Effector memory CD8-positive, alpha-beta T cell (primary cell): ENCODE measurements around the gene DNM3.

Experiments used
- ATAC-seq: fragments of 150-1000 bp; cut with Tn5 transposase; replicated peaks from 2 replicates; pipeline ENCODE4 v1.10.0; 2021; ENCODE audit warnings: mild to moderate bottlenecking, moderate library complexity
- DNase-seq, 3 experiments: peaks; one replicate each; pipeline ENCODE4 v3.0.0; 2021
- H3K27ac Mint-ChIP-seq, 2 donors: one replicate each; pipeline ENCODE4 v1.8.0; 2022; ENCODE audit warnings: mild to moderate bottlenecking in 2 of 2, mixed read lengths in 2 of 2, moderate library complexity in 2 of 2
- H3K27me3 Mint-ChIP-seq, 2 donors: one replicate each; pipeline ENCODE4 v1.8.0; 2022; ENCODE audit warnings: mixed read lengths in 2 of 2
- H3K36me3 Mint-ChIP-seq: one replicate; pipeline ENCODE4 v1.8.0; 2022; ENCODE audit warnings: mild to moderate bottlenecking, moderate library complexity, mixed read lengths; ENCODE audit not compliant: insufficient read depth
- H3K4me1 Mint-ChIP-seq, 2 donors: one replicate each; pipeline ENCODE4 v1.8.0; 2022; ENCODE audit warnings: low read depth in 2 of 2, mixed read lengths in 2 of 2
- H3K4me3 Mint-ChIP-seq, 2 donors: one replicate each; pipeline ENCODE4 v1.8.0; 2022; ENCODE audit warnings: mild to moderate bottlenecking in 2 of 2, mixed read lengths in 2 of 2, moderate library complexity in 2 of 2
- H3K9me3 Mint-ChIP-seq, 2 donors: one replicate each; pipeline ENCODE4 v1.8.0; 2022; ENCODE audit warnings: mixed read lengths in 2 of 2

The DNM3 gene

DNA sequence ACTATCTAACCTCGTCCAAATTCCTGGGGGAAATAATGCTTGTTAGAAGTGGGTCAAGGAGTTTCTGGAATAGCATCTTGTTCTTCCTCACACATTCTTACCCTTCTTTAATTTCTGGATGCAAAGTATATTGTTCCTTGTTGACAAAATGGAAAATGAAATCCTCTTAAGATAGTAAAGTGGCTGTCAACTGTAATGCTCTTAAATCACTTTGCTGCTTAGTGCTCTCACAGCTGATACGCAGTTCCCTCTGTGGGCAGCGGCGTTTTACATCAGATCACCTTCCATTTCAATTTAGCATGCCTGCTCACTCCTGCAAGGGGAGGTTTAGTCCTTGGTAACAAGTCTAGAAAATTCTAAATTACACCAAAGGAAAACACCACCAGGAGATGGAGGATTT, 113.1 kb downstream of the DNM3 start:
- H3K27me3 Mint-ChIP-seq: peaks cover 0 to 35% of the 10 kb centered on the region in 2 donors
- H3K9me3 Mint-ChIP-seq: no peaks in the 10 kb centered on the region
- H3K4me1 Mint-ChIP-seq: no peaks in the 10 kb centered on the region
- no peak for ATAC-seq
- H3K27ac Mint-ChIP-seq: no peak overlapping the region
- H3K36me3 Mint-ChIP-seq: peaks cover 2% of the 10 kb centered on the region
- no peak overlapping the region for H3K4me3 Mint-ChIP-seq
- no peak for DNase-seq

- H3K27ac Mint-ChIP-seq: no peak overlapping the region
- DNase-seq (no peak), ATAC-seq (no peak)
- H3K4me1 Mint-ChIP-seq: no peaks in the 10 kb centered on the region
- no peaks in the 10 kb centered on the region for H3K9me3 Mint-ChIP-seq
- no peaks in the 10 kb centered on the region for H3K27me3 Mint-ChIP-seq
- no peaks in the 10 kb centered on the region for H3K36me3 Mint-ChIP-seq
- H3K4me3 Mint-ChIP-seq: no peak overlapping the region
These were observed 120.6 kb downstream of the DNM3 start for GRCh38 chr1:171961861-171962260.

- H3K4me3 Mint-ChIP-seq: no peak overlapping the region
These were observed 122.5 kb downstream of the DNM3 start for GRCh38 chr1:171963762-171964161.

GRCh38 chr1:171965777-171966176, 124.5 kb downstream of the DNM3 start:
- DNase-seq: no peak
- no peaks in the 10 kb centered on the region for H3K27me3 Mint-ChIP-seq
- H3K9me3 Mint-ChIP-seq: no peaks in the 10 kb centered on the region

More at GRCh38 chr1:171963762-171964161, 122.5 kb downstream of the DNM3 start:
- no peaks in the 10 kb centered on the region for H3K27me3 Mint-ChIP-seq
- no peaks in the 10 kb centered on the region for H3K4me1 Mint-ChIP-seq
- H3K36me3 Mint-ChIP-seq: no peaks in the 10 kb centered on the region
- DNase-seq (no peak), ATAC-seq (no peak)
- no peak overlapping the region for H3K27ac Mint-ChIP-seq
- H3K9me3 Mint-ChIP-seq: no peaks in the 10 kb centered on the region

GRCh38 chr1:171966426-171967220, 125.3 kb downstream of the DNM3 start:
- Mint-ChIP-seq H3K4me3 (no peak overlapping the region), H3K4me1 (no peaks in the 10 kb centered on the region), H3K27me3 (no peaks in the 10 kb centered on the region), H3K9me3 (no peaks in the 10 kb centered on the region), H3K36me3 (no peaks in the 10 kb centered on the region), H3K27ac (no peak overlapping the region)
- DNase-seq: no peak
- ATAC-seq: no peak

More at GRCh38 chr1:171965777-171966176, 124.5 kb downstream of the DNM3 start:
- no peak for ATAC-seq
- Mint-ChIP-seq H3K27ac (no peak overlapping the region), H3K36me3 (no peaks in the 10 kb centered on the region), H3K4me3 (no peak overlapping the region), H3K4me1 (no peaks in the 10 kb centered on the region)

GRCh38 chr1:171969226-171969625, 127.9 kb downstream of the DNM3 start:
- no peak for ATAC-seq
- no peak for DNase-seq

GRCh38 chr1:171969813-171970212, 128.5 kb downstream of the DNM3 start:
- Mint-ChIP-seq H3K4me1 (no peaks in the 10 kb centered on the region), H3K36me3 (peaks cover 3% of the 10 kb centered on the region), H3K9me3 (no peaks in the 10 kb centered on the region), H3K27ac (no peak overlapping the region), H3K4me3 (no peak overlapping the region), H3K27me3 (peaks cover 6 to 10% of the 10 kb centered on the region in 2 donors)
- DNase-seq (no peak), ATAC-seq (no peak)

More at GRCh38 chr1:171969226-171969625, 127.9 kb downstream of the DNM3 start:
- peaks cover 6 to 10% of the 10 kb centered on the region in 2 donors for H3K27me3 Mint-ChIP-seq
- no peaks in the 10 kb centered on the region for H3K9me3 Mint-ChIP-seq
- no peaks in the 10 kb centered on the region for H3K4me1 Mint-ChIP-seq
- peaks cover 3% of the 10 kb centered on the region for H3K36me3 Mint-ChIP-seq
- no peak overlapping the region for H3K27ac Mint-ChIP-seq
- no peak overlapping the region for H3K4me3 Mint-ChIP-seq

GRCh38 chr1:171972846-171973245, 131.5 kb downstream of the DNM3 start:
- no peak overlapping the region for H3K4me3 Mint-ChIP-seq
- no peak for ATAC-seq

DNA sequence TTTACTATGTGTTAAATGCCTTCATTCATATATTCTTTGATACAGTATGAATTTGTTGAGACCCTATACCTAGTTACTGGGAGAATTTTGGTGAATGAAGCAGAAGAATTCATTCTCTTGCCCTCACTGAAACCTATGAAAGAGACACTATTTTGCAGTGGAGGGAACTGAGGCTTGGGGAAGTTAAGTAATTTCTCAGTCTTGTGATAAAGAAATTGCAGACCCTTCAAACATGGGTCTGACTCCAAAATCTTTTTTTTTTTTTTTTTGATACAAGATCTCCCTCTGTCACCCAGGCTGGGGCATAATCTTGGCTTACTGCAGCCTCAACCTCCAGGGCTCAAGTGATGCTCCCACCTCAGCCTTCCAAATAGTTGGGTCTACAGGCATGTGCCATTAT, 132.1 kb downstream of the DNM3 start:
- Mint-ChIP-seq H3K4me3 (no peak overlapping the region), H3K27ac (no peak overlapping the region), H3K27me3 (peaks cover 6 to 10% of the 10 kb centered on the region in 2 donors), H3K36me3 (peaks cover 3% of the 10 kb centered on the region), H3K9me3 (no peaks in the 10 kb centered on the region), H3K4me1 (no peaks in the 10 kb centered on the region)
- no peak for DNase-seq
- ATAC-seq: no peak

More at GRCh38 chr1:171972846-171973245, 131.5 kb downstream of the DNM3 start:
- Mint-ChIP-seq H3K27me3 (peaks cover 6 to 10% of the 10 kb centered on the region in 2 donors), H3K36me3 (peaks cover 3% of the 10 kb centered on the region), H3K27ac (no peak overlapping the region), H3K9me3 (no peaks in the 10 kb centered on the region), H3K4me1 (no peaks in the 10 kb centered on the region)
- no peak for DNase-seq

DNA sequence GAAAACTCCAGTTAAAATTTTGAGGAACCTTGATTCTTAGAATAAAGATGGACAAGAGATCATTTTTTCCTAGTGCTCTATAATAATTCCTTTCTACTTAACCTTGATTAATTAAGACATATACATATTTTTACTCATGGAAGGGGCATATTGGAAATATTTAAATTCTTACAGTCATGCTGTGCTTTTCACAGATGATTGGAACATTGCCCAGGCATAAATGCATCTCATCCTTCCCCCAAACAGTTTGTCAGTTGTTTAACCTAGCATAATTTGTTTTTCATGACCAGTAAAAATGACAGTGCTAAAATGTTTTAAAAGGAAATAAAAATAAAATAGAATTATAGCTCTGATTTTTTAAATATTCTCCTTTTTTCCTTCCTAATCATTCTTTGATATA, 140.0 kb downstream of the DNM3 start:
- H3K27ac Mint-ChIP-seq: no peak overlapping the region
- no peaks in the 10 kb centered on the region for H3K4me1 Mint-ChIP-seq
- peaks cover 10 to 11% of the 10 kb centered on the region in 2 donors for H3K27me3 Mint-ChIP-seq
- H3K9me3 Mint-ChIP-seq: no peaks in the 10 kb centered on the region
- DNase-seq (no peak), ATAC-seq (no peak)
- no peaks in the 10 kb centered on the region for H3K36me3 Mint-ChIP-seq
- no peak overlapping the region for H3K4me3 Mint-ChIP-seq

- Mint-ChIP-seq H3K4me3 (no peak overlapping the region), H3K27me3 (peaks cover 10 to 11% of the 10 kb centered on the region in 2 donors), H3K36me3 (no peaks in the 10 kb centered on the region), H3K4me1 (no peaks in the 10 kb centered on the region), H3K27ac (no peak overlapping the region), H3K9me3 (no peaks in the 10 kb centered on the region)
- no peak for DNase-seq
- ATAC-seq: no peak
These were observed 142.3 kb downstream of the DNM3 start for GRCh38 chr1:171983584-171983983.

DNA sequence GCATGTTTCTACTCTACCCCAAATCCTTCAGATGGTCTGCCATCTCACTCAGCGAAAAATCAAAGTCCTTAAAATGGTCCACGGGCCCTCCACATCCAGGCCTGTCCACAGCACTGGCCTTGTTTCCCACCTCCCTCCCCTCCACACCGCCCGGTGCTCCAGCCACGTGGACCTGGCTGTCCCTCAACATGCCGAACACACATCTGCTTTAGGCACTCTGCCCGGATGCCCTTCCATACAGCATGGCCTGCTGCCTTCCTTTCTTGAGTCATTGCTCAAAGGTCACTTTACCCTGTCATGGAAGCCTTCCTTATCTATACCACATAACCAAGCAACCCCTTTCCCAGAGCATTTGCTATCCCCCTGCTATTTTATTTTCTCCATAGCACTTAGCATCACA, 143.0 kb downstream of the DNM3 start:
- Mint-ChIP-seq H3K27me3 (peaks cover 10 to 11% of the 10 kb centered on the region in 2 donors), H3K36me3 (no peaks in the 10 kb centered on the region), H3K4me3 (no peak overlapping the region), H3K9me3 (no peaks in the 10 kb centered on the region), H3K4me1 (no peaks in the 10 kb centered on the region), H3K27ac (no peak overlapping the region)
- no peak for ATAC-seq
- DNase-seq: no peak

GRCh38 chr1:171984850-171985485, 143.7 kb downstream of the DNM3 start:
- Mint-ChIP-seq H3K4me3 (no peak overlapping the region), H3K27me3 (peaks cover 10 to 11% of the 10 kb centered on the region in 2 donors), H3K36me3 (no peaks in the 10 kb centered on the region), H3K27ac (no peak overlapping the region), H3K4me1 (no peaks in the 10 kb centered on the region), H3K9me3 (no peaks in the 10 kb centered on the region)
- DNase-seq (peak in 2 of 3 experiments; percentile 5 to 7), ATAC-seq (peak; percentile 42)

- H3K27ac Mint-ChIP-seq: no peak overlapping the region
- peaks cover 10 to 11% of the 10 kb centered on the region in 2 donors for H3K27me3 Mint-ChIP-seq
- no peaks in the 10 kb centered on the region for H3K36me3 Mint-ChIP-seq
- no peak for ATAC-seq
- no peak for DNase-seq
- H3K4me3 Mint-ChIP-seq: no peak overlapping the region
- no peaks in the 10 kb centered on the region for H3K4me1 Mint-ChIP-seq
- no peaks in the 10 kb centered on the region for H3K9me3 Mint-ChIP-seq
These were observed 144.3 kb downstream of the DNM3 start for GRCh38 chr1:171985639-171986038.
